Ovary (tissue), 3 donors: ENCODE data around the gene PLCL1.

Experiments
- CTCF ChIP-seq, 3 donors: fragments of 450-650 bp in 2 of 3; fragments of 200-600 bp in 1 of 3; IDR thresholded peaks; one replicate each; pipeline versions ENCODE4 v1.5.1 to v1.8.0; 2016 to 2022; ENCODE audit warnings: antibody characterized with exemption in 3 of 3, mild to moderate bottlenecking in 1 of 3
- POLR2A ChIP-seq: fragments of 450-650 bp; IDR thresholded peaks from one replicate; pipeline ENCODE4 v1.6.1; 2017; ENCODE audit warnings: antibody characterized with exemption, mild to moderate bottlenecking, moderate library complexity
- donor health status: DM: no; HTN: no; CAD: no.

GRCh38 chr2:197868206-197868605, 63.8 kb downstream of the PLCL1 start:
- TF ChIP-seq CTCF (IDR thresholded peaks at IDR 0.05), result no peak
- TF ChIP-seq POLR2A, result no peak
